ENCODE measurements around the gene CTNND2. TPM values are rescaled to one million over a fixed set of nuclear protein-coding genes. Genes with fewer than 3 reads are reported as not detected.

Gene CTNND2
- total and polyA plus RNA-seq, 10 of the 15 experiments (the other 5 are each of a cell fraction or from before 2014, with no cell fraction given): 0.02 to 0.16 (median 0.04) TPM; not detected in 7

- H3K36me3 ChIP-seq (ENCODE audit: control insufficient read depth in 2 of 2, insufficient read depth in 2 of 2, low read length in 1 of 2): no peaks in the 10 kb centered on the region
- CTCF ChIA-PET: interaction anchor here (1.3 to 1.5 kb wide), 3 partner anchors 14 to 21 kb away, joined by 3 to 4 read pairs (median 3); no protein-coding TSS in a partner anchor
- no peaks in the 10 kb centered on the region for H3K4me1 ChIP-seq (ENCODE audit: control insufficient read depth, insufficient read depth, low read length)
- no peak overlapping the region for H2AFZ ChIP-seq (ENCODE audit: control insufficient read depth, low read depth, low read length)
- RAD21 ChIA-PET (ENCODE audit: unreplicated experiment): no interaction called here
- intact Hi-C loops (cut with micrococcal nuclease; ENCODE audit: unreplicated experiment): no loop called here
- H3K4me3 ChIP-seq: no peak overlapping the region
- H3K9me3 ChIP-seq (replicated peaks; ENCODE audit: control insufficient read depth, insufficient read depth, low read length): no peaks in the 10 kb centered on the region
- TF ChIP-seq SRF (IDR thresholded peaks at IDR 0.05; ENCODE audit: low read depth in 2 of 2, low read length in 2 of 2) (no peak), NRF1 (conservative IDR thresholded peaks at IDR 0.05; ENCODE audit: low read depth, low read length) (no peak), HDAC2 (IDR thresholded peaks at IDR 0.05) (no peak), HDGF (IDR thresholded peaks at IDR 0.05) (no peak), RB1 (IDR thresholded peaks at IDR 0.05; ENCODE audit: borderline replicate concordance) (no peak), RAD51 (IDR thresholded peaks at IDR 0.05) (no peak), MXI1 (IDR thresholded peaks at IDR 0.05; ENCODE audit: low read depth, low read length) (no peak), EP300 (IDR thresholded peaks at IDR 0.05; ENCODE audit: borderline replicate concordance in 1 of 2, control insufficient read depth in 1 of 2, low read depth in 2 of 2, low read length in 2 of 2) (no peak), PAX5 (IDR thresholded peaks at IDR 0.05; ENCODE audit: borderline replicate concordance, low read depth, low read length) (no peak), SIX5 (IDR thresholded peaks at IDR 0.05; ENCODE audit: low read depth, low read length, severe bottlenecking) (no peak), ZNF622 (IDR thresholded peaks at IDR 0.05) (no peak), KLF5 (IDR thresholded peaks at IDR 0.05; ENCODE audit: partially characterized antibody) (no peak), TAF1 (IDR thresholded peaks at IDR 0.05; ENCODE audit: borderline replicate concordance, low read depth, low read length) (no peak), MAX (IDR thresholded peaks at IDR 0.05; ENCODE audit: low read depth, low read length) (no peak), RELB (IDR thresholded peaks at IDR 0.05; ENCODE audit: low read depth) (no peak)
- no peak overlapping the region for H3K27ac ChIP-seq (ENCODE audit: control insufficient read depth, insufficient read depth)
- no peaks in the 10 kb centered on the region for H4K20me1 ChIP-seq (ENCODE audit: control insufficient read depth, insufficient read depth)
- H3K79me2 ChIP-seq (ENCODE audit: control insufficient read depth, insufficient read depth, low read length): no peaks in the 10 kb centered on the region
- DNase-seq (ENCODE audit: low read depth, low spot score) (no peak), ATAC-seq (no peak), FAIRE-seq (no peak)
- SMC1A ChIA-PET (ENCODE audit: uncharacterized antibody, unreplicated experiment): interaction anchor here (2.5 to 3.3 kb wide), 2 partner anchors 15 to 18 kb away, joined by 7 to 15 read pairs; no protein-coding TSS in a partner anchor
- H3K9ac ChIP-seq (ENCODE audit: control insufficient read depth, insufficient read depth, low read length): no peak overlapping the region
- in situ Hi-C loops (cut with MboI): no loop called here
- POLR2A ChIA-PET: no interaction called here
- WGBS (ENCODE audit: insufficient coverage, insufficient replicate concordance, low lambda C conversion rate, missing lambda C conversion rate): 76% methylated on average over 1 of the region's 1 CpG
- no TSS peak for BruUV-seq (replicated peaks)
- H3K4me2 ChIP-seq (ENCODE audit: control insufficient read depth, insufficient read depth): no peak overlapping the region
- H3K27me3 ChIP-seq (replicated peaks in 1 of 2; ENCODE audit: control insufficient read depth in 2 of 2, insufficient read depth in 2 of 2, low read length in 1 of 2): no peaks in the 10 kb centered on the region
Observed at GRCh38 chr5:11023945-11024344, 880.3 kb downstream of the CTNND2 start.

Data from GM12878 (cell line).